Mesendoderm (in vitro differentiated cells): ENCODE data around the gene CLASP2.

Experiments
- DNase-seq: peaks from one replicate; pipeline ENCODE4 v3.0.0; 2013
- H2AK5ac ChIP-seq: 2 replicates; pipeline ENCODE4 v1.6.1; 2013; ENCODE audit warnings: low read length, inconsistent platforms
- H2BK120ac ChIP-seq: 2 replicates; pipeline ENCODE4 v1.6.1; 2013; ENCODE audit warnings: low read depth, mild to moderate bottlenecking, low read length, moderate library complexity, mixed read lengths
- H2BK15ac ChIP-seq: replicated peaks from 2 replicates; pipeline ENCODE4 v1.6.1; 2013; ENCODE audit warnings: low read depth, mild to moderate bottlenecking, moderate library complexity
- H2BK5ac ChIP-seq: 2 replicates; pipeline ENCODE4 v1.6.1; 2013; ENCODE audit warnings: low read length, inconsistent platforms
- H3K18ac ChIP-seq: 2 replicates; pipeline ENCODE4 v1.6.1; 2013; ENCODE audit warnings: mild to moderate bottlenecking, low read length, mixed read lengths
- H3K23ac ChIP-seq: one replicate; pipeline ENCODE4 v1.6.1; 2013; ENCODE audit warnings: low read length
- H3K27ac ChIP-seq: 2 replicates; pipeline ENCODE4 v1.5.1; 2013; ENCODE audit warnings: low read depth, mild to moderate bottlenecking, inconsistent platforms, low read length, moderate library complexity
- H3K27me3 ChIP-seq: 2 replicates; pipeline ENCODE4 v1.6.1; 2013; ENCODE audit warnings: low read length, control low read depth, mild to moderate bottlenecking, inconsistent platforms; ENCODE audit not compliant: insufficient read depth, poor library complexity
- H3K36me3 ChIP-seq: 2 replicates; pipeline ENCODE4 v1.6.1; 2013; ENCODE audit warnings: low read length, inconsistent platforms; ENCODE audit not compliant: control insufficient read depth, insufficient read depth
- H3K4ac ChIP-seq: one replicate; pipeline ENCODE4 v1.6.1; 2013; ENCODE audit warnings: low read depth, mild to moderate bottlenecking, low read length, moderate library complexity
- H3K4me1 ChIP-seq: 2 replicates; pipeline ENCODE4 v1.6.1; 2013; ENCODE audit warnings: low read depth, low read length, inconsistent platforms; ENCODE audit not compliant: control insufficient read depth
- H3K4me2 ChIP-seq: 2 replicates; pipeline ENCODE4 v1.6.1; 2013; ENCODE audit warnings: low read length
- H3K4me3 ChIP-seq: 2 replicates; pipeline ENCODE4 v1.5.1; 2013; ENCODE audit warnings: mild to moderate bottlenecking, low read length
- H3K56ac ChIP-seq: one replicate; pipeline ENCODE4 v1.6.1; 2013; ENCODE audit warnings: low read length
- H3K79me1 ChIP-seq: 2 replicates; pipeline ENCODE4 v1.6.1; 2013; ENCODE audit warnings: low read length, inconsistent platforms
- H3K79me2 ChIP-seq: 2 replicates; pipeline ENCODE4 v1.6.1; 2013; ENCODE audit warnings: mild to moderate bottlenecking, low read length; ENCODE audit not compliant: control insufficient read depth, insufficient read depth
- H3K9ac ChIP-seq: 2 replicates; pipeline ENCODE4 v1.6.1; 2013; ENCODE audit warnings: low read length, inconsistent platforms
- H4K5ac ChIP-seq: one replicate; pipeline ENCODE4 v1.6.1; 2013; ENCODE audit warnings: low read length
- H4K8ac ChIP-seq: one replicate; pipeline ENCODE4 v1.6.1; 2013; ENCODE audit warnings: low read depth, mild to moderate bottlenecking, control low read depth, low read length, moderate library complexity
- WGBS: extraction: QIAGEN DNeasy Blood & Tissue Kit; methylation state at CpG from one replicate; pipeline ENCODE4 v1.1.7; 2013; ENCODE audit warnings: low lambda C conversion rate, missing lambda C conversion rate; ENCODE audit not compliant: insufficient coverage; ENCODE audit errors: extremely low coverage; 5-methylcytosine and 5-hydroxymethylcytosine counted together

CLASP2 gene

GRCh38 chr3:33602829-33603228 is 115.2 kb downstream of the CLASP2 start:
- Histone ChIP-seq H3K79me1 (no peaks in the 10 kb centered on the region), H3K4ac (no peak overlapping the region), H3K36me3 (peaks cover 3% of the 10 kb centered on the region), H4K8ac (no peak overlapping the region), H3K56ac (no peak overlapping the region), H3K9ac (no peak overlapping the region), H3K4me1 (no peaks in the 10 kb centered on the region), H3K4me3 (no peak overlapping the region), H2AK5ac (no peak overlapping the region), H3K23ac (no peak overlapping the region), H4K5ac (no peak overlapping the region), H2BK15ac (no peak overlapping the region), H3K18ac (no peak overlapping the region), H2BK120ac (no peak overlapping the region), H3K27me3 (no peaks in the 10 kb centered on the region), H3K79me2 (no peaks in the 10 kb centered on the region), H3K27ac (no peak overlapping the region), H2BK5ac (no peak overlapping the region), H3K4me2 (no peak overlapping the region)
- DNase-seq, result no peak
- no CpG with 5 or more reads among the region's 7 CpGs for WGBS

GRCh38 chr3:33597257-33597689 is 120.8 kb downstream of the CLASP2 start:
- Histone ChIP-seq H4K5ac (no peak overlapping the region), H3K56ac (no peak overlapping the region), H2BK120ac (no peak overlapping the region), H3K36me3 (peaks cover 1% of the 10 kb centered on the region), H3K4me2 (no peak overlapping the region), H3K79me2 (no peaks in the 10 kb centered on the region), H3K27ac (no peak overlapping the region), H3K9ac (no peak overlapping the region), H3K4ac (no peak overlapping the region), H3K18ac (no peak overlapping the region), H3K79me1 (no peaks in the 10 kb centered on the region), H2BK5ac (no peak overlapping the region), H2AK5ac (no peak overlapping the region), H3K4me1 (no peaks in the 10 kb centered on the region), H3K4me3 (no peak overlapping the region), H2BK15ac (no peak overlapping the region), H3K23ac (no peak overlapping the region), H3K27me3 (no peaks in the 10 kb centered on the region), H4K8ac (no peak overlapping the region)
- no peak for DNase-seq
- no CpG with 5 or more reads among the region's 2 CpGs for WGBS

GRCh38 chr3:33592999-33593398 is 125.1 kb downstream of the CLASP2 start:
- DNase-seq, result no peak
- Histone ChIP-seq H2AK5ac (no peak overlapping the region), H3K36me3 (no peaks in the 10 kb centered on the region), H3K4ac (no peak overlapping the region), H3K27me3 (no peaks in the 10 kb centered on the region), H2BK5ac (no peak overlapping the region), H4K8ac (no peak overlapping the region), H2BK15ac (no peak overlapping the region), H3K23ac (no peak overlapping the region), H3K4me2 (no peak overlapping the region), H3K4me3 (no peak overlapping the region), H3K4me1 (no peaks in the 10 kb centered on the region), H3K9ac (no peak overlapping the region), H4K5ac (no peak overlapping the region), H3K79me2 (no peaks in the 10 kb centered on the region), H2BK120ac (no peak overlapping the region), H3K18ac (no peak overlapping the region), H3K79me1 (no peaks in the 10 kb centered on the region), H3K27ac (no peak overlapping the region), H3K56ac (no peak overlapping the region)
- 100% methylated on average over 1 of the region's 1 CpG for WGBS

GRCh38 chr3:33590541-33590940 is 127.5 kb downstream of the CLASP2 start:
- no CpG with 5 or more reads among the region's 2 CpGs for WGBS
- H3K4me2 ChIP-seq, result no peak overlapping the region

GRCh38 chr3:33586402-33586801 is 131.7 kb downstream of the CLASP2 start:
- Histone ChIP-seq H2BK120ac (no peak overlapping the region), H2AK5ac (no peak overlapping the region), H3K18ac (no peak overlapping the region), H3K27me3 (no peaks in the 10 kb centered on the region), H3K27ac (no peak overlapping the region), H3K9ac (no peak overlapping the region), H3K23ac (no peak overlapping the region), H3K56ac (no peak overlapping the region), H3K4me1 (no peaks in the 10 kb centered on the region), H4K5ac (no peak overlapping the region), H3K4me2 (no peak overlapping the region), H2BK15ac (no peak overlapping the region), H2BK5ac (no peak overlapping the region), H3K36me3 (no peaks in the 10 kb centered on the region), H3K4ac (no peak overlapping the region), H3K4me3 (no peak overlapping the region), H3K79me1 (no peaks in the 10 kb centered on the region), H4K8ac (no peak overlapping the region), H3K79me2 (no peaks in the 10 kb centered on the region)
- no peak for DNase-seq
- WGBS, result no CpG with 5 or more reads among the region's 3 CpGs

More at GRCh38 chr3:33590541-33590940, 127.5 kb downstream of the CLASP2 start:
- no peaks in the 10 kb centered on the region for H3K27me3 ChIP-seq
- no peak overlapping the region for H2AK5ac ChIP-seq
- H3K79me2 ChIP-seq, result no peaks in the 10 kb centered on the region
- H2BK5ac ChIP-seq, result no peak overlapping the region
- no peak overlapping the region for H2BK120ac ChIP-seq
- H4K5ac ChIP-seq, result no peak overlapping the region
- no peak for DNase-seq
- no peak overlapping the region for H3K23ac ChIP-seq
- no peak overlapping the region for H3K4ac ChIP-seq
- H4K8ac ChIP-seq, result no peak overlapping the region
- H3K4me3 ChIP-seq, result no peak overlapping the region
- H3K27ac ChIP-seq, result no peak overlapping the region
- H3K56ac ChIP-seq, result no peak overlapping the region
- no peaks in the 10 kb centered on the region for H3K79me1 ChIP-seq
- no peak overlapping the region for H2BK15ac ChIP-seq
- H3K36me3 ChIP-seq, result no peaks in the 10 kb centered on the region
- H3K4me1 ChIP-seq, result no peaks in the 10 kb centered on the region
- H3K9ac ChIP-seq, result no peak overlapping the region
- H3K18ac ChIP-seq, result no peak overlapping the region

GRCh38 chr3:33582234-33582633 is 135.8 kb downstream of the CLASP2 start:
- no peak overlapping the region for H3K9ac ChIP-seq
- H3K56ac ChIP-seq, result no peak overlapping the region
- no peak overlapping the region for H2BK5ac ChIP-seq
- no peak overlapping the region for H3K4me3 ChIP-seq
- no peak overlapping the region for H2BK15ac ChIP-seq
- H3K4me1 ChIP-seq, result no peaks in the 10 kb centered on the region
- H3K79me1 ChIP-seq, result no peaks in the 10 kb centered on the region
- DNase-seq, result peak; percentile 67
- no peak overlapping the region for H3K4ac ChIP-seq
- no peak overlapping the region for H3K4me2 ChIP-seq
- H3K18ac ChIP-seq, result no peak overlapping the region
- H3K27me3 ChIP-seq, result no peaks in the 10 kb centered on the region
- no peak overlapping the region for H4K8ac ChIP-seq
- H3K79me2 ChIP-seq, result no peaks in the 10 kb centered on the region
- H2AK5ac ChIP-seq, result no peak overlapping the region
- WGBS, result no CpG with 5 or more reads among the region's 3 CpGs
- no peak overlapping the region for H3K27ac ChIP-seq
- no peaks in the 10 kb centered on the region for H3K36me3 ChIP-seq
- H3K23ac ChIP-seq, result no peak overlapping the region
- no peak overlapping the region for H2BK120ac ChIP-seq
- H4K5ac ChIP-seq, result no peak overlapping the region
